Upper lobe of left lung (tissue), 4 donors: Measurements from ENCODE around the gene ACTR1B.

Source experiments
- EP300 ChIP-seq, 4 donors: sonication (generic); formaldehyde crosslinking; IDR thresholded peaks; one replicate each; pipeline ENCODE4 v1.5.1; 2017; ENCODE audit warnings: antibody characterized with exemption in 4 of 4, control low read depth in 2 of 4
- POLR2A ChIP-seq, 4 donors: fragments of 450-650 bp; IDR thresholded peaks; one replicate each; pipeline ENCODE4 v1.5.1; 2016 to 2017; ENCODE audit warnings: antibody characterized with exemption in 4 of 4, mild to moderate bottlenecking in 2 of 4
- POLR2AphosphoS5 ChIP-seq, 2 donors: sonication (generic); formaldehyde crosslinking; IDR thresholded peaks; one replicate each; pipeline ENCODE4 v1.5.1; 2017; ENCODE audit warnings: antibody characterized with exemption in 2 of 2
- TF ChIP-seq, protein P1 (sequence below), 6 experiments: fragments of 450-650 bp in 4 of 6; fragments of 200-600 bp in 2 of 6; sonication (generic) in 2 of 6; IDR thresholded peaks; one replicate each; pipeline ENCODE4 v1.5.1; 2016 to 2019; ENCODE audit warnings: antibody characterized with exemption in 6 of 6

- TF ChIP-seq, protein P1, sequence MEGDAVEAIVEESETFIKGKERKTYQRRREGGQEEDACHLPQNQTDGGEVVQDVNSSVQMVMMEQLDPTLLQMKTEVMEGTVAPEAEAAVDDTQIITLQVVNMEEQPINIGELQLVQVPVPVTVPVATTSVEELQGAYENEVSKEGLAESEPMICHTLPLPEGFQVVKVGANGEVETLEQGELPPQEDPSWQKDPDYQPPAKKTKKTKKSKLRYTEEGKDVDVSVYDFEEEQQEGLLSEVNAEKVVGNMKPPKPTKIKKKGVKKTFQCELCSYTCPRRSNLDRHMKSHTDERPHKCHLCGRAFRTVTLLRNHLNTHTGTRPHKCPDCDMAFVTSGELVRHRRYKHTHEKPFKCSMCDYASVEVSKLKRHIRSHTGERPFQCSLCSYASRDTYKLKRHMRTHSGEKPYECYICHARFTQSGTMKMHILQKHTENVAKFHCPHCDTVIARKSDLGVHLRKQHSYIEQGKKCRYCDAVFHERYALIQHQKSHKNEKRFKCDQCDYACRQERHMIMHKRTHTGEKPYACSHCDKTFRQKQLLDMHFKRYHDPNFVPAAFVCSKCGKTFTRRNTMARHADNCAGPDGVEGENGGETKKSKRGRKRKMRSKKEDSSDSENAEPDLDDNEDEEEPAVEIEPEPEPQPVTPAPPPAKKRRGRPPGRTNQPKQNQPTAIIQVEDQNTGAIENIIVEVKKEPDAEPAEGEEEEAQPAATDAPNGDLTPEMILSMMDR (IDR thresholded peaks at IDR 0.05): no peak
- no peak for TF ChIP-seq POLR2AphosphoS5 (IDR thresholded peaks at IDR 0.05)
- no peak for TF ChIP-seq POLR2A (IDR thresholded peaks at IDR 0.05)
- TF ChIP-seq EP300 (IDR thresholded peaks at IDR 0.05): no peak
Observed at GRCh38 chr2:97661927-97662326, 1.9 kb downstream of the ACTR1B start.
